OCI-LY7 (cell line): ENCODE measurements around the gene MARCHF11.

Experiments used
- EZH2phosphoT487 ChIP-seq: fragments of 200-600 bp; sonication (generic); IDR thresholded peaks from 2 replicates; pipeline ENCODE4 v1.6.1; 2018; ENCODE audit warnings: low read depth, borderline replicate concordance, mild to moderate bottlenecking, mixed run types, antibody characterized with exemption, low read length, moderate library complexity, mixed read lengths
- TF ChIP-seq, protein P1 (sequence below): fragments of 200-600 bp; sonication (generic); conservative IDR thresholded peaks from 2 replicates; pipeline ENCODE4 v1.5.1; 2014; ENCODE audit warnings: mild to moderate bottlenecking, antibody characterized with exemption, low read length, moderate library complexity, mixed read lengths

DNA sequence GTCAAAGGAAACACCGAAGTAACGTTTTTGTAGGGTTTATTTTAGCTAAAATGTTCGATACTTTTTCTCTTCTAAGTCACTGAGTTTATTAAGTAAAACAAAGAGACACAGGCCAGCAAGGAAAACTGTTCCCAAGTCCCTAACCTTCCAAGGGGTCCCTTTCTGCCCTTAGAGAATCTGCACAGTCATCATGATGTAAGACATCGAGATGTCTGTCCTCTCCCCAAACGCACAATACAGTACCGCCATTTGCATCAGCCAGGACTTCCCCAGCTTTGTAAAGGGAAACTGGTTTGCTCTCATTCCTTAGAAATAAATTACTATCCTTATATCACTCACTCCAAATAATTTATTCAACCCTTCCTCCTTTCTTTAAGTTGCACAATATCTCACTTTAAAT, 89.3 kb downstream of the MARCHF11 start:
- TF ChIP-seq, protein P1, sequence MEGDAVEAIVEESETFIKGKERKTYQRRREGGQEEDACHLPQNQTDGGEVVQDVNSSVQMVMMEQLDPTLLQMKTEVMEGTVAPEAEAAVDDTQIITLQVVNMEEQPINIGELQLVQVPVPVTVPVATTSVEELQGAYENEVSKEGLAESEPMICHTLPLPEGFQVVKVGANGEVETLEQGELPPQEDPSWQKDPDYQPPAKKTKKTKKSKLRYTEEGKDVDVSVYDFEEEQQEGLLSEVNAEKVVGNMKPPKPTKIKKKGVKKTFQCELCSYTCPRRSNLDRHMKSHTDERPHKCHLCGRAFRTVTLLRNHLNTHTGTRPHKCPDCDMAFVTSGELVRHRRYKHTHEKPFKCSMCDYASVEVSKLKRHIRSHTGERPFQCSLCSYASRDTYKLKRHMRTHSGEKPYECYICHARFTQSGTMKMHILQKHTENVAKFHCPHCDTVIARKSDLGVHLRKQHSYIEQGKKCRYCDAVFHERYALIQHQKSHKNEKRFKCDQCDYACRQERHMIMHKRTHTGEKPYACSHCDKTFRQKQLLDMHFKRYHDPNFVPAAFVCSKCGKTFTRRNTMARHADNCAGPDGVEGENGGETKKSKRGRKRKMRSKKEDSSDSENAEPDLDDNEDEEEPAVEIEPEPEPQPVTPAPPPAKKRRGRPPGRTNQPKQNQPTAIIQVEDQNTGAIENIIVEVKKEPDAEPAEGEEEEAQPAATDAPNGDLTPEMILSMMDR = no peak
- TF ChIP-seq EZH2phosphoT487 = no peak
